Measurements from ENCODE around the gene ARHGAP10.

The ARHGAP10 gene

DNA sequence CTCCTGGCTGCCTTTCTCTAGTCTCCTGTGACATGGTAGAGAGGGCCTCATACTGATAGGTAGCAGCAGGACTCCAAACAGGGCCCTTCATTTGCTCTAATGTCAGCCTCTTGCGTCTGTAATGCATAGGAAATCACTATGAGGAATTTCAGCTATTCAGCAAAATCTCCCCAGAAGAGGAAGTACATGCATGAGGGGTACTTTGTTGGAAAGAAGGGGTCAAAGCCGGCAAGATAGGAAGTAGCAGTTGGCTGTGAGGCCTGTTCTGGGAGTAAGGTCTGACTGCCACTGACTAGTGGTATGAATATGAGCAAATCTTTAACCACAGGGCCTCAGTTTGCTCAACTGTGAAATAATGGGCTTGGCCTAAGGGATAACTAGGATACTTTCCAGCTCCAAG is 283.2 kb downstream of the ARHGAP10 start:
- no peak for TF ChIP-seq CTCF (IDR thresholded peaks at IDR 0.05; ENCODE audit: insufficient read depth, low read depth, low read length, missing control alignments)
- no peak overlapping the region for H3K4me3 ChIP-seq (ENCODE audit: low read depth, low read length)
- peak; percentile 35 for DNase-seq (ENCODE audit: low read depth)

DNA sequence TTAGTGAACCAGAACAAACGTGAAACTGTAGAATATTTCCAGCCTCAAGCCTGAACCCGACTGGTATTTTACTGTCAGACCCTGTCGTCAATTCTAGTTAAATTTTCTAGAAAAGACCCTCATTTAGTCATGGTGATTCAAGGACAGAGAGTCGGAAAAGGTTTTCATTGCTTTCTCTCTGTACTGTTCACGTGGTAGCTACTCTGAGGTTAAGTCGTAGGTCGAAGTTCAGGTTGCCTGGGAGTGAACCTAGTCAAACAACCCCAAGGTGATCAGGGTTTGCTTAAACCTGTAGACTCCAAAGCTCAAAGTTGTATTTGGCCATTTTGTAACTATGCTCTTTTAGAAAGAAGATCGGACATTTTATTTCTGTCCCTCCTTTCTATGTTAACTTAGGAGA is 283.6 kb downstream of the ARHGAP10 start:
- TF ChIP-seq CTCF (IDR thresholded peaks at IDR 0.05; ENCODE audit: insufficient read depth, low read depth, low read length, missing control alignments): no peak
- H3K4me3 ChIP-seq (ENCODE audit: low read depth, low read length): no peak overlapping the region
- DNase-seq (ENCODE audit: low read depth): no peak

GRCh38 chr4:148016063-148016637 is 284.3 kb downstream of the ARHGAP10 start:
- no peak for DNase-seq (ENCODE audit: low read depth)
- no peak overlapping the region for H3K4me3 ChIP-seq (ENCODE audit: low read depth, low read length)
- no peak for TF ChIP-seq CTCF (IDR thresholded peaks at IDR 0.05; ENCODE audit: insufficient read depth, low read depth, low read length, missing control alignments)

DNA sequence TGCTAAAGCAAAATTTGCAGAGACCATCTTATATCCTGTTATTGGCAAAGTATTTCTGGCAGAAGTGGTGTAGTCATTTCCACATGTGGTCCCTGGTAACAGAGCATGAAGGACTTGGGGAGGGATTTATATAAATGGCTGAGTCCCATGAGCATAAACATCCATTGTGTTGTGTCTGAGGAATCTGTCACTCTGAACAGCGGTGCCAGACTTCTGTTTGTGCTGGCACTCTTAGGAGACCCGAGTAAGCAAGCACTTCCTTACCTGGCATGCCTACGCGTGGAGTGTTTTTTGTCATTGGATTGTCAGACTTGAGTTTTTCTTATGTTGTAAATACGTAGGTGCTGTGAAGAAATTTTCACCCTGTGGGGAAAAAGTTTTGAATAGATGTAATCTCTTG is 285.9 kb downstream of the ARHGAP10 start:
- TF ChIP-seq CTCF (IDR thresholded peaks at IDR 0.05; ENCODE audit: insufficient read depth, low read depth, low read length, missing control alignments): no peak
- no peak overlapping the region for H3K4me3 ChIP-seq (ENCODE audit: low read depth, low read length)
- no peak for DNase-seq (ENCODE audit: low read depth)

DNA sequence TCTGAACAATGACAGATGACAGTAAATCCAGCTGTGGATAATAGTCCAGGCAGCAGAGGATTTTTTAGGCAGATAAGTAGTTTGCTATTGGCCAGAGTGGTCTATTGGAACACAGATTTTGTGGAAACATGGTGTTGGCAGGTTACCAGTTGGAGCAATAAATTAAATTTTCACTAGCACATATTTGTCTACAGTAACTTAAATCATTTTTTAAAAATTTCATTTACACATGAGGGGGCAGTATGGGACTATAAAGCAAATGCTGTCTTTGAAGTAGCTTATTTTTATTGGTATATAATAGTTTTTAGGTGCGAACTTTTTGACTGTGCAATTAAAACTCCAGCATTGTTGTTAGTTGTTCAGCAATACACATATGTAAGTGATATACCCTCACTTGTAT is 289.8 kb downstream of the ARHGAP10 start:
- DNase-seq (ENCODE audit: low read depth): no peak
- TF ChIP-seq CTCF (IDR thresholded peaks at IDR 0.05; ENCODE audit: insufficient read depth, low read depth, low read length, missing control alignments): no peak
- no peak overlapping the region for H3K4me3 ChIP-seq (ENCODE audit: low read depth, low read length)

DNA sequence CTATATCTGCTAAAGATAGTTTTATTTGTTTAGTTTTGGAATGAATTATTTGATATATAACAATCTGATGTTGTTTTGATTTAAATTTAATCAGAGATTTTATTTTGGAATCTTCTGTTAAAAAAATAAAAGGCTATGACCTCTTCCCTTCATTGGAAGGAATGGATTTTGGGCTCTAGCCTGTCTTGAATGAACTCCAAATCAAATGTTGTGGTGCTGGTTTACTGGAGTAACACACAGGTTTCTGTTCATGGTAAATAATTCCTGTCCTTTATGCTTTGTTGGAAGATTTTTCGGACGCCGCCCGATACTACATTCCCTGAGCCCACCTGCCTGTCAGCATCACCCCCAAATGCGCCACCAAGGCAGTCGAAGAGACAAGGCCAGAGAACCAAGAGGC is 291.1 kb downstream of the ARHGAP10 start:
- no peak for DNase-seq (ENCODE audit: low read depth)
- no peak overlapping the region for H3K4me3 ChIP-seq (ENCODE audit: low read depth, low read length)
- TF ChIP-seq CTCF (IDR thresholded peaks at IDR 0.05; ENCODE audit: insufficient read depth, low read depth, low read length, missing control alignments): no peak

DNA sequence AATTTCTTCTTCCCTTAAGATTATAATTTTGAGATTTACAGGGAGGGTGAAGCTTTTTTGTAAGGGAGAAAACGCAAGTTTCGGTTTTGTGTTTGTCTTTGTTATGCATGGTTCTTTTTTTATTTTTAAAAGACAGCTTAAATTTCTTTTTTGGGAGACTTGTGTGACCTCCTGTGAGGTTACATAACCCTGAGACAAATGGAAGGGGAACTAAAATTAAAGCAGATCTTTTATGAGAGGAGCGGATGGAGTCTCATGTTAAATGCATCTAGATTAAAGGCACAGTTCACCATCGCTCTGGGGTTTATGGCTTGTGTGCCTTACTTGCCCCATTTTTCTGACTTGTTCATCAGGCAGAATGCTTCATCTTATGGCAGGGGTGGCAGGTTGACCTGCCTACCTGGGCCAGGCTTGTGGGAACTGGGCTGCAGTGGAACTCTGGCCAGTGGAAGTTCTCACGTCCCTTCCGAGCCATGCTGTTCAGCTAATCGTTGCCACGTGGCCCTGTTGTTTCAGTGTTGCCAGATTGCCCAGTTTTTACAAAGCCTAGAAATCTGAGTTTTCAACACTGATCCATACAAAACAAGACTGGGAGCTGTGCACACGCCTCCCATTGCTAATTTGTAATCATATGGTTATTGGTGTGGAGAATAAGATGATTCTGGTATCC is 291.8 kb downstream of the ARHGAP10 start:
- no peak overlapping the region for H3K4me3 ChIP-seq (ENCODE audit: low read depth, low read length)
- TF ChIP-seq CTCF (IDR thresholded peaks at IDR 0.05; ENCODE audit: insufficient read depth, low read depth, low read length, missing control alignments): no peak
- DNase-seq (ENCODE audit: low read depth): no peak

All from GM12865 (cell line).